Body of pancreas (tissue), 4 donors: ENCODE results near the gene AMPH.

ENCODE experiments used
- CTCF ChIP-seq, 7 experiments: fragments of 450-650 bp in 4 of 7; fragments of 200-600 bp in 3 of 7; sonication (generic) in 3 of 7; IDR thresholded peaks; one replicate each; pipeline ENCODE4 v1.5.1; 2016 to 2019; ENCODE audit warnings: antibody characterized with exemption in 7 of 7
- POLR2A ChIP-seq, 3 donors: fragments of 450-650 bp; IDR thresholded peaks; one replicate each; pipeline ENCODE4 v1.6.1; 2016; ENCODE audit warnings: antibody characterized with exemption in 3 of 3, mild to moderate bottlenecking in 2 of 3

DNA sequence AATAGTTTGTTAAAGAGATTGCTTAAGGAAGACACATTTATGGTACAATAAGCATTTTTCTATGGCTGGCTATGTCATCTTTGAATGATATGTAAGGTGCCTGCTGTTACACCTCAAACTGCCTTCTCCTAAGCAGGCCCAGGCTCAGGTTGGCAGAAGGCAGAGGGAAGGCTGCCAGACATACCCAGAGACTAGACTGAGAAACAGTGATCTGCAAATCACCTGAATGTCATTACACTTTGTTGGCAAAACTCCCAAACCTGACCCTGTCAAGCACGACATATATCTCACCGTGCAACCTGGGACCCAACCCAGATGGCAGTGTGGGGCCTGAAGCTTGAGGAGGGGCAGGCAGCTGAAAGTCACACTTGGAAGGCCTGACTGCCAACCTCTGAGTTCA lies 221.1 kb downstream of the AMPH start:
- TF ChIP-seq CTCF (IDR thresholded peaks at IDR 0.05) (no peak), POLR2A (IDR thresholded peaks at IDR 0.05) (no peak)
